GM23338 (cell line): ENCODE data around the gene MCAT. TPM values are rescaled to one million over a fixed set of nuclear protein-coding genes. Genes with fewer than 3 reads are reported as not detected.

Experiments used
- ATAC-seq: fragments of 200-7000 bp; cut with Tn5 transposase; 3 replicates; pipeline ENCODE4 v1.9.1; 2020
- DNase-seq: peaks from one replicate; pipeline ENCODE4 v3.0.0-alpha.2; 2015; ENCODE audit warnings: low spot score
- H2AFZ ChIP-seq: fragments of 200-600 bp; sonication (generic); 2 replicates; pipeline ENCODE4 v1.8.0; 2016; ENCODE audit warnings: antibody characterized with exemption, mild to moderate bottlenecking, moderate library complexity
- H3F3A ChIP-seq: fragments of 200-600 bp; sonication (generic); replicated peaks from 2 replicates; pipeline ENCODE4 v1.8.0; 2017; ENCODE audit warnings: antibody characterized with exemption, mixed run types, low read depth
- H3K27ac ChIP-seq: fragments of 200-600 bp; sonication (generic); 2 replicates; pipeline ENCODE4 v1.6.1; 2016; ENCODE audit warnings: low read depth
- H3K27me3 ChIP-seq: fragments of 200-600 bp; sonication (generic); 2 replicates; pipeline ENCODE4 v1.8.0; 2016; ENCODE audit warnings: mild to moderate bottlenecking, mixed run types, moderate library complexity; ENCODE audit not compliant: insufficient read depth
- H3K36me3 ChIP-seq: fragments of 200-600 bp; sonication (generic); 2 replicates; pipeline ENCODE4 v1.8.0; 2016; ENCODE audit warnings: mild to moderate bottlenecking; ENCODE audit not compliant: insufficient read depth
- H3K4me1 ChIP-seq: fragments of 200-600 bp; sonication (generic); 2 replicates; pipeline ENCODE4 v1.8.0; 2016; ENCODE audit warnings: mild to moderate bottlenecking, moderate library complexity; ENCODE audit not compliant: insufficient read depth
- H3K4me2 ChIP-seq: fragments of 200-600 bp; sonication (generic); 2 replicates; pipeline ENCODE4 v1.7.1; 2017; ENCODE audit warnings: mixed run types
- H3K4me3 ChIP-seq: fragments of 200-600 bp; sonication (generic); 2 replicates; pipeline ENCODE4 v1.6.1; 2016; ENCODE audit warnings: mixed run types
- H3K79me2 ChIP-seq: fragments of 200-600 bp; sonication (generic); replicated peaks from 2 replicates; pipeline ENCODE4 v1.8.0; 2017; ENCODE audit warnings: mild to moderate bottlenecking; ENCODE audit not compliant: insufficient read depth
- H3K9me2 ChIP-seq: fragments of 200-600 bp; sonication (generic); 2 replicates; pipeline ENCODE4 v1.8.0; 2017; ENCODE audit not compliant: insufficient read depth
- H4K20me1 ChIP-seq: fragments of 200-600 bp; sonication (generic); replicated peaks from 2 replicates; pipeline ENCODE4 v1.8.0; 2017; ENCODE audit warnings: mild to moderate bottlenecking; ENCODE audit not compliant: insufficient read depth
- H3K27ac Mint-ChIP-seq: 2 replicates; pipeline ENCODE4 v1.8.0; 2020; ENCODE audit warnings: inconsistent platforms, mild to moderate bottlenecking, moderate library complexity, mixed read lengths
- H3K27me3 Mint-ChIP-seq: 3 replicates; pipeline ENCODE4 v1.8.0; 2022; ENCODE audit warnings: low read depth, mild to moderate bottlenecking, moderate library complexity, mixed read lengths, inconsistent platforms; ENCODE audit not compliant: insufficient read depth, poor library complexity
- H3K36me3 Mint-ChIP-seq: 3 replicates; pipeline ENCODE4 v1.8.0; 2021; ENCODE audit warnings: low read depth, mild to moderate bottlenecking, inconsistent platforms, moderate library complexity, mixed read lengths
- H3K4me1 Mint-ChIP-seq: 3 replicates; pipeline ENCODE4 v1.8.0; 2020; ENCODE audit warnings: mild to moderate bottlenecking, inconsistent platforms, mixed read lengths
- H3K4me3 Mint-ChIP-seq: 3 replicates; pipeline ENCODE4 v1.8.0; 2021; ENCODE audit warnings: moderate library complexity, mild to moderate bottlenecking, inconsistent platforms, mixed read lengths
- H3K9me3 Mint-ChIP-seq: 3 replicates; pipeline ENCODE4 v1.8.0; 2020; ENCODE audit warnings: moderate library complexity, mild to moderate bottlenecking, inconsistent platforms, mixed read lengths
- CTCF ChIP-seq, 2 experiments: fragments of 200-600 bp in 1 of 2; sonication (generic) in 1 of 2; conservative IDR thresholded peaks; 2 replicates each; pipeline versions ENCODE4 v1.5.1 to v1.6.1; 2016 to 2017; ENCODE audit warnings: antibody characterized with exemption in 2 of 2, low read depth in 2 of 2, mild to moderate bottlenecking in 2 of 2, moderate library complexity in 1 of 2
- EZH2 ChIP-seq: fragments of 200-600 bp; sonication (generic); IDR thresholded peaks from one replicate; pipeline ENCODE4 v1.8.0; 2017; ENCODE audit warnings: antibody characterized with exemption, mild to moderate bottlenecking, low read depth; ENCODE audit not compliant: unreplicated experiment
- EZH2phosphoT487 ChIP-seq: fragments of 200-600 bp; sonication (generic); IDR thresholded peaks from one replicate; pipeline ENCODE4 v1.8.1; 2018; ENCODE audit warnings: antibody characterized with exemption; ENCODE audit not compliant: unreplicated experiment
- JUNB ChIP-seq: IDR thresholded peaks from one replicate; pipeline ENCODE4 v1.6.1; 2016; ENCODE audit warnings: antibody characterized with exemption; ENCODE audit not compliant: unreplicated experiment
- NANOG ChIP-seq: IDR thresholded peaks from 2 replicates; pipeline ENCODE4 v1.6.1; 2016; ENCODE audit warnings: antibody characterized with exemption, borderline replicate concordance
- REST ChIP-seq: IDR thresholded peaks from one replicate; pipeline ENCODE4 v1.6.1; 2018; ENCODE audit warnings: antibody characterized with exemption; ENCODE audit not compliant: unreplicated experiment
- ZNF331 ChIP-seq: fragments of 250-450 bp; sonication (Bioruptor Pico); IDR thresholded peaks from 2 replicates; pipeline ENCODE4 v1.5.0; 2020; ENCODE audit warnings: low read depth, mild to moderate bottlenecking, moderate library complexity
- polyA plus RNA-seq: library from polyadenylated mRNA; unstranded; fragments of >200 nt; fragmentation: Nextera tagmentation; extraction: Ambion mirVana; gene quantifications from 2 replicates; pipeline ENCODE4 v1.2.1, GENCODE V29; 2016
- total RNA-seq: library from RNA; depleted of rRNA; stranded (reverse); fragments of >200 nt; shearing (Covaris generic); gene quantifications from 2 replicates; pipeline ENCODE4 v1.2.3, GENCODE V29; 2014
- TF ChIP-seq, protein P1 (sequence below): IDR thresholded peaks from 2 replicates; pipeline ENCODE4 v1.6.1; 2016; ENCODE audit warnings: antibody characterized with exemption

The MCAT gene
- total and polyA plus RNA-seq, 2 experiments from 2014 or later, result 9.7 to 16.9 TPM

GRCh38 chr22:43160497-43161126 lies 17.4 kb upstream of the MCAT start:
- no peaks in the 10 kb centered on the region for H3K9me2 ChIP-seq
- no peaks in the 10 kb centered on the region for H3F3A ChIP-seq
- no peaks in the 10 kb centered on the region for H3K36me3 Mint-ChIP-seq
- no peaks in the 10 kb centered on the region for H3K4me1 ChIP-seq
- H3K27ac Mint-ChIP-seq, result no peak overlapping the region
- no peaks in the 10 kb centered on the region for H4K20me1 ChIP-seq
- DNase-seq (no peak), ATAC-seq (no peak)
- H3K9me3 Mint-ChIP-seq, result no peaks in the 10 kb centered on the region
- TF ChIP-seq EZH2phosphoT487 (no peak), JUNB (no peak), EZH2 (no peak), ZNF331 (CRISPR knock-in tag) (no peak), REST (no peak), NANOG (no peak), CTCF (conservative IDR thresholded peaks at IDR 0.05; ENCODE audit: low read depth in 2 of 2) (no peak)
- TF ChIP-seq, protein P1, sequence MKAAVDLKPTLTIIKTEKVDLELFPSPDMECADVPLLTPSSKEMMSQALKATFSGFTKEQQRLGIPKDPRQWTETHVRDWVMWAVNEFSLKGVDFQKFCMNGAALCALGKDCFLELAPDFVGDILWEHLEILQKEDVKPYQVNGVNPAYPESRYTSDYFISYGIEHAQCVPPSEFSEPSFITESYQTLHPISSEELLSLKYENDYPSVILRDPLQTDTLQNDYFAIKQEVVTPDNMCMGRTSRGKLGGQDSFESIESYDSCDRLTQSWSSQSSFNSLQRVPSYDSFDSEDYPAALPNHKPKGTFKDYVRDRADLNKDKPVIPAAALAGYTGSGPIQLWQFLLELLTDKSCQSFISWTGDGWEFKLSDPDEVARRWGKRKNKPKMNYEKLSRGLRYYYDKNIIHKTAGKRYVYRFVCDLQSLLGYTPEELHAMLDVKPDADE, result no peak
- H3K27ac ChIP-seq, result no peak overlapping the region
- H3K36me3 ChIP-seq, result no peaks in the 10 kb centered on the region
- no peaks in the 10 kb centered on the region for H3K27me3 ChIP-seq
- no peaks in the 10 kb centered on the region for H3K79me2 ChIP-seq
- H3K4me1 Mint-ChIP-seq, result peaks cover 3% of the 10 kb centered on the region; the same call in 2 of the 3 replicates
- no peak overlapping the region for H3K4me3 ChIP-seq
- no peak overlapping the region for H2AFZ ChIP-seq
- H3K4me2 ChIP-seq, result no peak overlapping the region
- H3K4me3 Mint-ChIP-seq, result no peak overlapping the region; the same call in 2 of the 3 replicates
- peaks cover 11% of the 10 kb centered on the region for H3K27me3 Mint-ChIP-seq
